Urothelium cell line (cell line): Measurements from ENCODE around the gene TMEM123.

Experiments
- DNase-seq: peaks from one replicate; pipeline ENCODE4 v3.0.0; 2011; ENCODE audit warnings: low spot score, mixed read lengths
- FAIRE-seq: peaks from 2 replicates; lab custom pipeline; 2011; peaks lifted over from hg19 to GRCh38; lab: Jason Lieb, UNC

Gene TMEM123

GRCh38 chr11:102428696-102429095, 23.9 kb downstream of the TMEM123 start:
- no peak for FAIRE-seq
- no peak for DNase-seq

GRCh38 chr11:102427068-102427467, 25.5 kb downstream of the TMEM123 start:
- FAIRE-seq (no peak), DNase-seq (no peak)

GRCh38 chr11:102426570-102426969, 26.0 kb downstream of the TMEM123 start:
- no peak for DNase-seq
- no peak for FAIRE-seq

GRCh38 chr11:102426000-102426399, 26.6 kb downstream of the TMEM123 start:
- no peak for FAIRE-seq
- DNase-seq, result no peak

- DNase-seq (no peak), FAIRE-seq (no peak)
These were observed 28.6 kb downstream of the TMEM123 start for GRCh38 chr11:102423936-102424335.

- no peak for DNase-seq
- no peak for FAIRE-seq
These were observed 29.5 kb downstream of the TMEM123 start for GRCh38 chr11:102422817-102423712.

- DNase-seq (no peak), FAIRE-seq (no peak)
These were observed 31.3 kb downstream of the TMEM123 start for GRCh38 chr11:102421261-102421660.

- no peak for DNase-seq
- no peak for FAIRE-seq
These were observed 32.0 kb downstream of the TMEM123 start for GRCh38 chr11:102420547-102420946.

GRCh38 chr11:102419181-102419580, 33.4 kb downstream of the TMEM123 start:
- FAIRE-seq, result no peak

GRCh38 chr11:102416976-102417375, 35.6 kb downstream of the TMEM123 start:
- DNase-seq, result no peak
- FAIRE-seq, result no peak

More at GRCh38 chr11:102419181-102419580, 33.4 kb downstream of the TMEM123 start:
- DNase-seq, result no peak

GRCh38 chr11:102415304-102415916, 37.2 kb downstream of the TMEM123 start:
- DNase-seq, result no peak
- no peak for FAIRE-seq

- FAIRE-seq (no peak), DNase-seq (no peak)
These were observed 38.0 kb downstream of the TMEM123 start for GRCh38 chr11:102414559-102414958.

GRCh38 chr11:102413497-102413896, 39.1 kb downstream of the TMEM123 start:
- FAIRE-seq, result no peak
- no peak for DNase-seq

GRCh38 chr11:102411142-102411541, 41.4 kb downstream of the TMEM123 start:
- no peak for FAIRE-seq

GRCh38 chr11:102410382-102410784, 42.2 kb downstream of the TMEM123 start:
- DNase-seq (no peak), FAIRE-seq (no peak)

More at GRCh38 chr11:102411142-102411541, 41.4 kb downstream of the TMEM123 start:
- no peak for DNase-seq

GRCh38 chr11:102408339-102408738, 44.2 kb downstream of the TMEM123 start:
- FAIRE-seq (no peak), DNase-seq (no peak)

GRCh38 chr11:102407901-102408300, 44.7 kb downstream of the TMEM123 start:
- DNase-seq, result no peak
- no peak for FAIRE-seq

- DNase-seq, result no peak
- no peak for FAIRE-seq
These were observed 46.5 kb downstream of the TMEM123 start for GRCh38 chr11:102406099-102406498.

- FAIRE-seq, result no peak
These were observed 47.1 kb downstream of the TMEM123 start for GRCh38 chr11:102405501-102405900.

GRCh38 chr11:102402548-102402947, 50.0 kb downstream of the TMEM123 start:
- FAIRE-seq (no peak), DNase-seq (no peak)

More at GRCh38 chr11:102405501-102405900, 47.1 kb downstream of the TMEM123 start:
- DNase-seq, result no peak

- no peak for DNase-seq
- FAIRE-seq, result no peak
These were observed 50.7 kb downstream of the TMEM123 start for GRCh38 chr11:102401905-102402304.

GRCh38 chr11:102400603-102401002, 52.0 kb downstream of the TMEM123 start:
- DNase-seq (no peak), FAIRE-seq (no peak)
